Epithelial cell of proximal tubule (primary cell): Measurements from ENCODE around the gene THEMIS. TPM values are rescaled to one million over a fixed set of nuclear protein-coding genes. Genes with fewer than 3 reads are reported as not detected.

Experiments
- DNase-seq: peaks from one replicate; pipeline ENCODE4 v3.0.0-alpha.2; 2011; ENCODE audit warnings: low read depth
- H3K4me3 ChIP-seq: 2 replicates; pipeline ENCODE4 v1.5.1; 2011; ENCODE audit warnings: low read depth, mild to moderate bottlenecking, low read length
- total RNA-seq: library from RNA; depleted of rRNA; stranded (reverse); fragments of >200 nt; gene quantifications from 2 replicates; pipeline ENCODE4 v1.2.3, GENCODE V29; 2015
- TF ChIP-seq, protein P1 (sequence below): conservative IDR thresholded peaks from 2 replicates; pipeline ENCODE4 v1.5.1; 2012; ENCODE audit warnings: low read depth, mild to moderate bottlenecking, low read length

THEMIS gene
- total RNA-seq, 1 donor from 2014 or later = not detected

DNA sequence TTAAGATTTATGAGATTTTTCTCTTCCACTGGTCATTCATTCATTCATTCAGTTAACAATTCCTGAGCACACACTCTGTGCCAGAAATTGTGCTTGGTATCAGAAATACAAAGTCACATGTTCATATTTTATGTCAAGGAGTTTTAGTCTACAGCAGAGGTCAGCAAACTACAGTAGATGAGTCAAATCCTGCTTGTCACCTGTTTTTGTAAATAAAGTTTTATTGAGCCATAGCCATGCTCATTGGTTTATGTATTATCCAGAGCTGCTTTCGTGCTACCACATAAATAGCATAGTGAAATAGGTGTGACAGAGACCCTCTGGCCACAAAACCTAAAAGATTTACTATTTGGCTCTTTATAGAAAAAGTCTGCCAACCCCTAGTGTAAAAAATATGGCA is 46.8 kb downstream of the THEMIS start:
- TF ChIP-seq, protein P1, sequence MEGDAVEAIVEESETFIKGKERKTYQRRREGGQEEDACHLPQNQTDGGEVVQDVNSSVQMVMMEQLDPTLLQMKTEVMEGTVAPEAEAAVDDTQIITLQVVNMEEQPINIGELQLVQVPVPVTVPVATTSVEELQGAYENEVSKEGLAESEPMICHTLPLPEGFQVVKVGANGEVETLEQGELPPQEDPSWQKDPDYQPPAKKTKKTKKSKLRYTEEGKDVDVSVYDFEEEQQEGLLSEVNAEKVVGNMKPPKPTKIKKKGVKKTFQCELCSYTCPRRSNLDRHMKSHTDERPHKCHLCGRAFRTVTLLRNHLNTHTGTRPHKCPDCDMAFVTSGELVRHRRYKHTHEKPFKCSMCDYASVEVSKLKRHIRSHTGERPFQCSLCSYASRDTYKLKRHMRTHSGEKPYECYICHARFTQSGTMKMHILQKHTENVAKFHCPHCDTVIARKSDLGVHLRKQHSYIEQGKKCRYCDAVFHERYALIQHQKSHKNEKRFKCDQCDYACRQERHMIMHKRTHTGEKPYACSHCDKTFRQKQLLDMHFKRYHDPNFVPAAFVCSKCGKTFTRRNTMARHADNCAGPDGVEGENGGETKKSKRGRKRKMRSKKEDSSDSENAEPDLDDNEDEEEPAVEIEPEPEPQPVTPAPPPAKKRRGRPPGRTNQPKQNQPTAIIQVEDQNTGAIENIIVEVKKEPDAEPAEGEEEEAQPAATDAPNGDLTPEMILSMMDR = no peak
- no peak overlapping the region for H3K4me3 ChIP-seq
- no peak for DNase-seq

- TF ChIP-seq, protein P1 = no peak
- DNase-seq = no peak
- H3K4me3 ChIP-seq = no peak overlapping the region
Measured at GRCh38 chr6:127851197-127851596, 49.7 kb downstream of the THEMIS start.

GRCh38 chr6:127845242-127845641 is 55.6 kb downstream of the THEMIS start:
- DNase-seq = no peak
- TF ChIP-seq, protein P1 = no peak
- no peak overlapping the region for H3K4me3 ChIP-seq

DNA sequence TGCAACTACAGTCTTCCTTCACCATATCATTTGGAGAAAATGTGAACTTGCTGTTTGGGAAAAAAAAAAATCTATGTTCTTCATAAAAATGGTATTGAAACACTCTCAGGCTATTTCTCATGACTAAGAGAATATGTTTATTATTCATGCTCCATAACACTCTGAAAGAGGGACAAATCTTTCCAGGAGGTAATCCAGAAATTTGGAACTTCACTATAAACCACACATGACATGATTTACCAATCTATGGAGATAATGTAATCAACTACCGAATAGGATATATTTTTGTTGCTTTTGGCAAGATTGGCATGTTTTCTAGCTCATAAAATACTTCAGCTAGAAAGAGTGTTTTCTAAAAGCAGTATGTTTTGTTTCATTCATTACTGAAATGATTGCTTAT is 56.3 kb downstream of the THEMIS start:
- H3K4me3 ChIP-seq = no peak overlapping the region
- DNase-seq = no peak
- TF ChIP-seq, protein P1 = no peak

DNA sequence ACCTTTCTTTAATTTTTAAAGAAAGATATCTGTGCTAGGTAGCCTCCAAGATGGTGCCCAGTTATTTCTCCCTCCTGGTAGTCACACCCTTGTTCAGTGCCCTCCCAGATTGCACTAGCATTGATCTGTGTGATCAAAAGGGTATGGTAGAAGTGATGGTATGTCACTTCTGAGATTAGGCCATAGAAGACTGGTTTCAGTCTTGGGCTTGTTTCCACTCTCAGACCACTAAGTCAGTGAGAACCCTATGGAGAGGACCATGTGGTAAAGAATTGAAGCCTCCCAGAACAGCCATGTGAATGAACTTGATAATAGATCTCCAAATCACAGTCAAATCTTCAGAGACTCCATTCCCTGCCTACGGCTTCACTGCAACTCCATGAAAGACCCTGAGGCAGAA is 57.3 kb downstream of the THEMIS start:
- no peak overlapping the region for H3K4me3 ChIP-seq
- DNase-seq = no peak
- TF ChIP-seq, protein P1 = no peak

DNA sequence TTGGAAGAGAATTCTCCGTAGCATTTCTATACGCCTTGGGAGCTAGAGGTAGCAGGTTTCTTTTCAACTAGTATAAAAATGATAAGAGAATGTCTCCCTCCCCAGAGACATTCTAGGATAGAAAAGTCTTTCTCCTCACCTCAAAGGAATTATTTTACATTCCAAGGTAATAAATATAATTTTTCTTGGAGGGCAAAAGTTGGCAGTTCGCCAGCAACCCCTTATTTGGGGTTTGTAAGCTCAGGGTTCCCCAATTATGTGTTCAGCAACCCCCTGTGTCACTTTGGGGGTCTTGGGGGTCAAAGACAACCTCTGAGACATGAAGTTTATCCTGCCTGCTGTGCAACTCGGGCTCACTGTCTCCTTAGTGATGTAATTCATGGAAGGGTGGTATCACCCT is 58.3 kb downstream of the THEMIS start:
- no peak for DNase-seq
- TF ChIP-seq, protein P1 = no peak
- no peak overlapping the region for H3K4me3 ChIP-seq

GRCh38 chr6:127841811-127842210 is 59.0 kb downstream of the THEMIS start:
- DNase-seq = no peak
- TF ChIP-seq, protein P1 = no peak
- H3K4me3 ChIP-seq = no peak overlapping the region
